MM.1S (cell line): ENCODE results near the gene MBOAT1.

Experiments
- DNase-seq: peaks from one replicate; pipeline ENCODE4 v3.0.0-alpha.2; 2015
- H2AFZ ChIP-seq: fragments of 300-600 bp; sonication (generic); 2 replicates; pipeline ENCODE4 v1.6.0; 2016; ENCODE audit warnings: antibody characterized with exemption, low read length
- H3F3A ChIP-seq: fragments of 300-600 bp; sonication (generic); 2 replicates; pipeline ENCODE4 v1.6.1; 2016; ENCODE audit warnings: mild to moderate bottlenecking, antibody characterized with exemption, low read length, moderate library complexity, mixed read lengths; ENCODE audit not compliant: insufficient read depth
- H3K27ac ChIP-seq: fragments of 300-600 bp; sonication (generic); 2 replicates; pipeline ENCODE4 v1.5.1; 2016; ENCODE audit warnings: mild to moderate bottlenecking, low read length
- H3K27me3 ChIP-seq: fragments of 300-600 bp; sonication (generic); replicated peaks from 2 replicates; pipeline ENCODE4 v1.6.0; 2016; ENCODE audit warnings: low read length; ENCODE audit not compliant: insufficient read depth
- H3K36me3 ChIP-seq: fragments of 300-600 bp; sonication (generic); replicated peaks from 2 replicates; pipeline ENCODE4 v1.6.1; 2016; ENCODE audit warnings: mild to moderate bottlenecking, low read length, mixed read lengths; ENCODE audit not compliant: insufficient read depth
- H3K4me1 ChIP-seq: fragments of 300-600 bp; sonication (generic); 2 replicates; pipeline ENCODE4 v1.6.1; 2016; ENCODE audit warnings: low read length, mixed read lengths
- H3K4me2 ChIP-seq: fragments of 300-600 bp; sonication (generic); 2 replicates; pipeline ENCODE4 v1.6.0; 2016; ENCODE audit warnings: low read depth, low read length
- H3K4me3 ChIP-seq: fragments of 300-600 bp; sonication (generic); 2 replicates; pipeline ENCODE4 v1.5.1; 2016; ENCODE audit warnings: low read length, mixed read lengths
- H3K79me2 ChIP-seq: fragments of 300-600 bp; sonication (generic); 2 replicates; pipeline ENCODE4 v1.6.1; 2016; ENCODE audit warnings: mixed run types, low read length, mixed read lengths
- H3K9ac ChIP-seq: fragments of 300-600 bp; sonication (generic); 2 replicates; pipeline ENCODE4 v1.6.1; 2016; ENCODE audit warnings: low read length, mixed read lengths
- H3K9me2 ChIP-seq: fragments of 300-600 bp; sonication (generic); replicated peaks from 2 replicates; pipeline ENCODE4 v1.6.1; 2016; ENCODE audit warnings: mild to moderate bottlenecking, low read length, mixed read lengths; ENCODE audit not compliant: insufficient read depth
- H3K9me3 ChIP-seq: fragments of 300-600 bp; sonication (generic); replicated peaks from 2 replicates; pipeline ENCODE4 v1.6.1; 2016; ENCODE audit warnings: mild to moderate bottlenecking, low read length, mixed read lengths; ENCODE audit not compliant: insufficient read depth
- H4K20me1 ChIP-seq: fragments of 300-600 bp; sonication (generic); 2 replicates; pipeline ENCODE4 v1.6.1; 2016; ENCODE audit warnings: mild to moderate bottlenecking, low read length, moderate library complexity, mixed read lengths; ENCODE audit not compliant: insufficient read depth
- EZH2 ChIP-seq: fragments of 300-600 bp; sonication (generic); optimal IDR thresholded peaks from 2 replicates; pipeline ENCODE3; 2017; ENCODE audit warnings: low read depth, mild to moderate bottlenecking, antibody characterized with exemption, low read length, mixed read lengths
- EZH2phosphoT487 ChIP-seq: fragments of 300-600 bp; sonication (generic); IDR thresholded peaks from 2 replicates; pipeline ENCODE4 v1.6.1; 2018; ENCODE audit warnings: antibody characterized with exemption, low read length
- TF ChIP-seq, protein P1 (sequence below): fragments of 300-600 bp; sonication (generic); IDR thresholded peaks from 2 replicates; pipeline ENCODE4 v1.5.1; 2016; ENCODE audit warnings: antibody characterized with exemption, low read length, mixed read lengths

The MBOAT1 gene

DNA sequence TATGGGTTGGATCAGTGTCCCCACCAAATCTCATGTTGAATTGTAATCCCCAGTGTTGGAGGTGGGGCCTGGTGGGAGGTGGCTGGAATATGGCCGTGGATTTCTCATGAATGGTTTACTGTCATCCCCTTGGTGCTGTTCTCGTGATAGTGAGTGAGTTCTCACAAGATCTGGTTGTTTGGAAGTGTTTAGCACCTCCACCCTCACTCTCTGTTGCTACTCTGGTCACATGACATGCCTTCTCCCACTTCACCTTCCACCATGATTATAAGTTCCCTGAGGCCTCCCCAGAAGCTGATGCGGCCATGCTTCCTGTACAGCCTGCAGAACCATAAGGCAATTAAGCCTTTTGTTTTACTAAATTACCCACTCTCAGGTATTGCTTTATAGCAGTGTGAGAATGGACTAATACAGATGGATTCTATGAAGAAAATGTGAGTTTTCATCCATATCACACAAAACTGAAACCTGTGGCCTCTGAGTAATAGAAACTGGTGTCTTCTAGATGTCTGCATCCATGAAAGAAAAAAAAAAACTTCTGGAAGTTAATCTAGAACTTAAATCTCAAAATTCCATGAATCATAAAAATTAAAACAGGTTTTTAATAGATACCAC is 39.3 kb downstream of the MBOAT1 start:
- Histone ChIP-seq H3K9me2 (no peaks in the 10 kb centered on the region), H3K4me3 (no peak overlapping the region), H3K79me2 (peaks cover 75% of the 10 kb centered on the region), H3K27me3 (no peaks in the 10 kb centered on the region), H3K36me3 (no peaks in the 10 kb centered on the region), H2AFZ (no peak overlapping the region), H3K4me1 (no peaks in the 10 kb centered on the region), H3K9ac (no peak overlapping the region), H3K4me2 (no peak overlapping the region), H4K20me1 (no peaks in the 10 kb centered on the region), H3K9me3 (no peaks in the 10 kb centered on the region), H3F3A (no peaks in the 10 kb centered on the region), H3K27ac (no peak overlapping the region)
- TF ChIP-seq EZH2phosphoT487 (no peak), EZH2 (no peak)
- TF ChIP-seq, protein P1, sequence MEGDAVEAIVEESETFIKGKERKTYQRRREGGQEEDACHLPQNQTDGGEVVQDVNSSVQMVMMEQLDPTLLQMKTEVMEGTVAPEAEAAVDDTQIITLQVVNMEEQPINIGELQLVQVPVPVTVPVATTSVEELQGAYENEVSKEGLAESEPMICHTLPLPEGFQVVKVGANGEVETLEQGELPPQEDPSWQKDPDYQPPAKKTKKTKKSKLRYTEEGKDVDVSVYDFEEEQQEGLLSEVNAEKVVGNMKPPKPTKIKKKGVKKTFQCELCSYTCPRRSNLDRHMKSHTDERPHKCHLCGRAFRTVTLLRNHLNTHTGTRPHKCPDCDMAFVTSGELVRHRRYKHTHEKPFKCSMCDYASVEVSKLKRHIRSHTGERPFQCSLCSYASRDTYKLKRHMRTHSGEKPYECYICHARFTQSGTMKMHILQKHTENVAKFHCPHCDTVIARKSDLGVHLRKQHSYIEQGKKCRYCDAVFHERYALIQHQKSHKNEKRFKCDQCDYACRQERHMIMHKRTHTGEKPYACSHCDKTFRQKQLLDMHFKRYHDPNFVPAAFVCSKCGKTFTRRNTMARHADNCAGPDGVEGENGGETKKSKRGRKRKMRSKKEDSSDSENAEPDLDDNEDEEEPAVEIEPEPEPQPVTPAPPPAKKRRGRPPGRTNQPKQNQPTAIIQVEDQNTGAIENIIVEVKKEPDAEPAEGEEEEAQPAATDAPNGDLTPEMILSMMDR, result no peak
- DNase-seq, result no peak

DNA sequence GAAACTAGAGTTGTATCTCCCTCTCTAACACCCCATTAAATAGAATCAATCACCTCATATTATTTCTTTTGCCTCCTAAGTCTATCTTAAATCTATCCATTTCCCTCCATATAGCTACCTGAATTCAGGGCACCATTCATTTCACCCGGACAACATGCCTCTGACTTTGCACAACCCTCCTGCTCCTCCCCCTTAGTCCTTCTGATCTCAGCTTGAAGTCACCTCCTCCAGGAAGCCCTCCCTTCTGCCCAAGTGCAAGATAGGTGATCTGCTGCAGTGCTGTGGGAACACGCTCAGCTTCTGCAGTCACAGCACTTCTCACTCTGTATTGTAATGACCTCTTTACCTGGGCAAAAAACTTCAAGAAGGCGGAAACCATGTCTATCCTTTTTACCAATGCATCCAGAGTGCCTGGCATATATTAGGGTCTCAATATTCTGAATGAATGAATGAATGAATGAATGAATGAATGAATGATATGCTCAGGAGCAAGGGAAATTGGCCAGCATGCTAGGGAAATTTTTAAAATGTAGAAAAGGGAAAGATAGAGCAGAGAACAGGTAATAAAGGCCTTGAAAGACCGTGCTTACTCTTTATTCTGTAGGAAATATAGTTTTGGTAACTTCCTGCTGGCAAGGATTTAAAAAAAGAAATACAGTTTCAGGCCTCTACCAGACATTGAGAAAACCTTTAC is 41.7 kb downstream of the MBOAT1 start:
- Histone ChIP-seq H3F3A (no peaks in the 10 kb centered on the region), H3K79me2 (peaks cover 81% of the 10 kb centered on the region), H3K27me3 (no peaks in the 10 kb centered on the region), H2AFZ (no peak overlapping the region), H3K27ac (no peak overlapping the region), H3K9me2 (no peaks in the 10 kb centered on the region), H3K36me3 (no peaks in the 10 kb centered on the region; the same call in 1 of the 2 replicates), H3K9me3 (no peaks in the 10 kb centered on the region), H3K9ac (no peak overlapping the region), H4K20me1 (no peaks in the 10 kb centered on the region), H3K4me3 (no peak overlapping the region), H3K4me2 (no peak overlapping the region), H3K4me1 (no peaks in the 10 kb centered on the region)
- no peak for DNase-seq
- TF ChIP-seq, protein P1, result no peak
- TF ChIP-seq EZH2 (no peak), EZH2phosphoT487 (no peak)

DNA sequence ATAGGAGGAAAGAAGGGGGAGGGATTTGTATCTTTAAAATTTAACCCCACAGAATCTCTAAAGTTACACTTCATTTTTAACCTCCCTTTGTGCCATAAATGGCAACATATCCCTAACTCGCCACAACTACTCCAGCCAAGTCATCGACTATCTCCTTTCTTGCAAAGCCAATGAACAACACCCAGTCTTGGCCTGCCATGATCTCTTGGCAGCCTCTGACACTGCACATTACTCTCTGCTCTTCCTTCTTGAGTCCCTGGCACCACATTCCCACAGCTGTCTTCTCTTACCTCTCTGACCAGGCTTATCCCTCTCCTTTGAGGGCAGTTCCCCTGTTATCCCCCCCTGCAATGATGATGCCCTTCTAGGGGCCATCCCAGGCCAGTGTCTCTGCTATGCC is 42.5 kb downstream of the MBOAT1 start:
- no peak overlapping the region for H3K27ac ChIP-seq
- no peak overlapping the region for H3K4me3 ChIP-seq
- no peaks in the 10 kb centered on the region; the same call in 1 of the 2 replicates for H3K36me3 ChIP-seq
- DNase-seq, result no peak
- H3K4me1 ChIP-seq, result no peaks in the 10 kb centered on the region
- H3K9me3 ChIP-seq, result no peaks in the 10 kb centered on the region
- H3K27me3 ChIP-seq, result no peaks in the 10 kb centered on the region
- H3K4me2 ChIP-seq, result no peak overlapping the region
- no peaks in the 10 kb centered on the region for H4K20me1 ChIP-seq
- H3F3A ChIP-seq, result no peaks in the 10 kb centered on the region
- TF ChIP-seq EZH2, result no peak
- TF ChIP-seq EZH2phosphoT487, result no peak
- TF ChIP-seq, protein P1, result no peak
- H3K9me2 ChIP-seq, result no peaks in the 10 kb centered on the region
- no peak overlapping the region for H3K9ac ChIP-seq
- H3K79me2 ChIP-seq, result peaks cover 81% of the 10 kb centered on the region
- no peak overlapping the region for H2AFZ ChIP-seq
